Osteocyte (in vitro differentiated cells): Measurements from ENCODE around the gene PLA2G3. TPM values are rescaled to one million over a fixed set of nuclear protein-coding genes. Genes with fewer than 3 reads are reported as not detected.

ENCODE experiments used
- DNase-seq: peaks from one replicate; pipeline ENCODE4 v3.0.0; 2021; ENCODE audit warnings: mixed read lengths; ENCODE audit not compliant: unreplicated experiment; ENCODE audit errors: extremely low spot score
- H3K27ac Mint-ChIP-seq: one replicate; pipeline ENCODE4 v1.8.0; 2021; ENCODE audit warnings: mild to moderate bottlenecking, mixed read lengths; ENCODE audit not compliant: unreplicated experiment
- H3K27me3 Mint-ChIP-seq: one replicate; pipeline ENCODE4 v1.8.0; 2021; ENCODE audit warnings: mixed read lengths; ENCODE audit not compliant: unreplicated experiment
- H3K36me3 Mint-ChIP-seq: one replicate; pipeline ENCODE4 v1.8.0; 2021; ENCODE audit warnings: mixed read lengths; ENCODE audit not compliant: unreplicated experiment
- H3K4me1 Mint-ChIP-seq: one replicate; pipeline ENCODE4 v1.8.0; 2021; ENCODE audit warnings: mixed read lengths; ENCODE audit not compliant: unreplicated experiment
- H3K4me3 Mint-ChIP-seq: one replicate; pipeline ENCODE4 v1.8.0; 2021; ENCODE audit warnings: mild to moderate bottlenecking, moderate library complexity, mixed read lengths; ENCODE audit not compliant: unreplicated experiment
- H3K9me3 Mint-ChIP-seq: one replicate; pipeline ENCODE4 v1.8.0; 2021; ENCODE audit warnings: mixed read lengths; ENCODE audit not compliant: unreplicated experiment
- total RNA-seq: library from RNA; stranded (reverse); gene quantifications from 2 replicates; pipeline ENCODE4 v1.2.1, GENCODE V29; 2021
- TF ChIP-seq, protein P1 (sequence below): fragments of 200-600 bp; sonication (generic); IDR thresholded peaks from 2 replicates; pipeline ENCODE4 v1.5.0; 2021; ENCODE audit warnings: antibody characterized with exemption, mild to moderate bottlenecking, moderate library complexity

Gene PLA2G3
- total RNA-seq, 1 donor from 2014 or later: not detected

DNA sequence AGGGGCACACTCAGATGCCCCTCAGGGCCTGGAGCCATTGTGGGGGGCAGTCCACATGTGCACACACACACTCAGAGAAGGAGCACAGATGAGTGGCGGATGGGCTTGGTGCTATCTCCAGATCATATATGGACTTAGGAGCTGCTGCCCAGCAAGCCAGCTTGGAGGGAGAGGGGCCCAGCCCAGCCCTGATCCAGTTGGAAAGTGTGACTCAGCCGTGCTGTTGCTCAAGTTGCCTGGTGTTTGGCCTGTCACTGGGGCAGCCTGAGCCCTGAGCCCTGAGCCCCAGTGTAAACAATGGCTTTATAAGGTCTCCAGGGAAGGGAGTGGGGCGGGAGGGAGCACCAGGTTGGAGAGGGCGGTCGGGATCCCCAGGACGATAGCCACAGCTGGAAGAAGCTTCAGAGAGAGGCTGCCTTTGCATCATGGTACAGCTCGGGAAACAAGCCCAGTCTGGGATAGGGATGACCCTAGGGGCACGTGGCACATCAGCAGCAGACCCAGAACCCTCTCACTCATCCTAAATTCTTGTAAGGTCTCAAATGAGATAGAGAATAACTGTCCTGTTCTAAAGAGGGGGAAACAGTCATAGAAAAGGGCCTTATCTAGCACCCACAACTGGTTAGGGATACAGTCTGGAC is 37.7 kb downstream of the PLA2G3 start:
- Mint-ChIP-seq H3K27ac (peak overlapping the region; percentile 95), H3K27me3 (no peaks in the 10 kb centered on the region), H3K9me3 (no peaks in the 10 kb centered on the region), H3K4me1 (peaks cover 36% of the 10 kb centered on the region), H3K36me3 (peaks cover 6% of the 10 kb centered on the region), H3K4me3 (no peak overlapping the region)
- peak; percentile 92 for DNase-seq
- TF ChIP-seq, protein P1, sequence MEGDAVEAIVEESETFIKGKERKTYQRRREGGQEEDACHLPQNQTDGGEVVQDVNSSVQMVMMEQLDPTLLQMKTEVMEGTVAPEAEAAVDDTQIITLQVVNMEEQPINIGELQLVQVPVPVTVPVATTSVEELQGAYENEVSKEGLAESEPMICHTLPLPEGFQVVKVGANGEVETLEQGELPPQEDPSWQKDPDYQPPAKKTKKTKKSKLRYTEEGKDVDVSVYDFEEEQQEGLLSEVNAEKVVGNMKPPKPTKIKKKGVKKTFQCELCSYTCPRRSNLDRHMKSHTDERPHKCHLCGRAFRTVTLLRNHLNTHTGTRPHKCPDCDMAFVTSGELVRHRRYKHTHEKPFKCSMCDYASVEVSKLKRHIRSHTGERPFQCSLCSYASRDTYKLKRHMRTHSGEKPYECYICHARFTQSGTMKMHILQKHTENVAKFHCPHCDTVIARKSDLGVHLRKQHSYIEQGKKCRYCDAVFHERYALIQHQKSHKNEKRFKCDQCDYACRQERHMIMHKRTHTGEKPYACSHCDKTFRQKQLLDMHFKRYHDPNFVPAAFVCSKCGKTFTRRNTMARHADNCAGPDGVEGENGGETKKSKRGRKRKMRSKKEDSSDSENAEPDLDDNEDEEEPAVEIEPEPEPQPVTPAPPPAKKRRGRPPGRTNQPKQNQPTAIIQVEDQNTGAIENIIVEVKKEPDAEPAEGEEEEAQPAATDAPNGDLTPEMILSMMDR: no peak

- H3K4me1 Mint-ChIP-seq: peaks cover 25% of the 10 kb centered on the region
- TF ChIP-seq, protein P1: no peak
- H3K4me3 Mint-ChIP-seq: no peak overlapping the region
- peaks cover 16% of the 10 kb centered on the region for H3K36me3 Mint-ChIP-seq
- no peaks in the 10 kb centered on the region for H3K9me3 Mint-ChIP-seq
- peak overlapping the region; percentile 81 for H3K27ac Mint-ChIP-seq
- DNase-seq: no peak
- H3K27me3 Mint-ChIP-seq: no peaks in the 10 kb centered on the region
These were observed 39.4 kb downstream of the PLA2G3 start for GRCh38 chr22:31100762-31101525.

- H3K4me3 Mint-ChIP-seq: no peak overlapping the region
- H3K27me3 Mint-ChIP-seq: no peaks in the 10 kb centered on the region
- H3K27ac Mint-ChIP-seq: no peak overlapping the region
- peaks cover 15% of the 10 kb centered on the region for H3K36me3 Mint-ChIP-seq
- DNase-seq: no peak
- no peaks in the 10 kb centered on the region for H3K9me3 Mint-ChIP-seq
- TF ChIP-seq, protein P1: no peak
- peaks cover 18% of the 10 kb centered on the region for H3K4me1 Mint-ChIP-seq
These were observed 40.2 kb downstream of the PLA2G3 start for GRCh38 chr22:31099841-31100761.

DNA sequence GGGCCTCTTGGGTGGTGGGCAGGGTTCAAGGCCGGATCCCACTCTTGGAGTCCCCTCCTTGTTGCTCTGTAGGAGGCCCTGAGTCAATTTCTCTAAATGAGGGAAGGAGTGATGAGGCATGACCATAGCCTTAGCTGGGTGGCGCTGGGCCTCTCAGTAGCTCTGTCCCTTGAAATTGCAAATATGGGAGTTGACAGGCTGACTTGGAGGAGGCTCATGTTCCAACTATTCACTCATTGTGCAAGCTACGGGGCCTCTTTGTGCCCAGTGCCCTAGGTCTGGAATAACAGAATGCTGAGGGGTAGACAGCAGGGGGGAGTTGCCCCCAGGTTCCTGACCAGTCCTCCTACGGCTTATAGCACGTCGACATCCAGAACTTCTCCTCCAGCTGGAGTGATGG is 40.9 kb downstream of the PLA2G3 start:
- no peak for DNase-seq
- H3K9me3 Mint-ChIP-seq: no peaks in the 10 kb centered on the region
- H3K4me3 Mint-ChIP-seq: no peak overlapping the region
- TF ChIP-seq, protein P1: no peak
- peaks cover 18% of the 10 kb centered on the region for H3K4me1 Mint-ChIP-seq
- H3K27me3 Mint-ChIP-seq: no peaks in the 10 kb centered on the region
- peaks cover 15% of the 10 kb centered on the region for H3K36me3 Mint-ChIP-seq
- H3K27ac Mint-ChIP-seq: no peak overlapping the region
